GM12864 (cell line): ENCODE results near the gene POLN.

ENCODE experiments used
- DNase-seq: peaks from one replicate; pipeline ENCODE4 v3.0.0-alpha.2; 2011; ENCODE audit warnings: low read depth
- H3K4me3 ChIP-seq: 2 replicates; pipeline ENCODE4 v1.5.1; 2011; ENCODE audit warnings: mild to moderate bottlenecking, low read depth, low read length, control low read depth
- CTCF ChIP-seq: IDR thresholded peaks from 2 replicates; pipeline ENCODE4 v1.5.1; 2011; ENCODE audit warnings: low read depth, mild to moderate bottlenecking, moderate library complexity, low read length, control low read depth, inconsistent platforms; ENCODE audit errors: missing control alignments

POLN gene

GRCh38 chr4:2084316-2084715, 157.6 kb downstream of the POLN start:
- TF ChIP-seq CTCF = no peak
- no peak for DNase-seq
- H3K4me3 ChIP-seq = no peak overlapping the region

DNA sequence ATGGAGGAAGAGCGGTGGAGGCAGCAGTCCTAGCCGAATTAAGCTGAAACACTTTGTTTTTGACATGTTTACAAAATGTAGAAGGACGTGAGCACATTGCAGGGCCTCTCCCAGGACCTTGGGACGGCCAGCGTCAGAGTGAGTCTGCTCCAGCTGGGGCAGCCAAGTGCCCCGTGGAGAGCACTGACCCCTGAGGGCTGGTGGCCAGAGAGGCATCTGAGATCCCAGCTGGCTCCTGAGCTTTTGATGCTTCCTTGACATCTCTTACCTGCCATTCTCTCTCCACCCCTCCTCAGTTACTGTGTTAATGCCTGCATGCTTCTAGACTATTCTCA, 158.1 kb downstream of the POLN start:
- no peak for TF ChIP-seq CTCF
- no peak for DNase-seq
- H3K4me3 ChIP-seq = no peak overlapping the region

- no peak overlapping the region for H3K4me3 ChIP-seq
- DNase-seq = no peak
- TF ChIP-seq CTCF = no peak
Measured at GRCh38 chr4:2083116-2083825, 158.7 kb downstream of the POLN start.

GRCh38 chr4:2082627-2083026, 159.3 kb downstream of the POLN start:
- no peak overlapping the region for H3K4me3 ChIP-seq
- no peak for DNase-seq
- no peak for TF ChIP-seq CTCF

DNA sequence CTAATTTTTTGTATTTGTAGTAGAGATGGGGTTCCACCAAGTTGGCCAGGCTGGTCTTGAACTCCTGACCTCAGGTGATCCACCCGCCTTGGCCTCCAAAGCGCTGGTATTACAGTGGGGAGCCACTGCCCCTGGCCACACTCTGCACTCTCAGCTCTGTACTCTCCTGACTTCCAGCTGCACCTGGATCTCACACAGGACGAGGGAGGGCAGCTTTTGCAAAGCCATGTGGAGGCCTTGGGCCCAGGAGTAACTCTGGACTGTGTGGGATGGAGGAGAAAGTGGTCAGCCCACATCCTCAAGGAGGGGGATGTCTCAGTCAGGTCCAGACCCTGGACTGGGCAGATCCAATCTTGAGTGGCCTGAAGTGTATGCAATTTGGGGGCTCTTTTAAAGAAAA, 159.8 kb downstream of the POLN start:
- no peak for DNase-seq
- no peak overlapping the region for H3K4me3 ChIP-seq
- no peak for TF ChIP-seq CTCF

DNA sequence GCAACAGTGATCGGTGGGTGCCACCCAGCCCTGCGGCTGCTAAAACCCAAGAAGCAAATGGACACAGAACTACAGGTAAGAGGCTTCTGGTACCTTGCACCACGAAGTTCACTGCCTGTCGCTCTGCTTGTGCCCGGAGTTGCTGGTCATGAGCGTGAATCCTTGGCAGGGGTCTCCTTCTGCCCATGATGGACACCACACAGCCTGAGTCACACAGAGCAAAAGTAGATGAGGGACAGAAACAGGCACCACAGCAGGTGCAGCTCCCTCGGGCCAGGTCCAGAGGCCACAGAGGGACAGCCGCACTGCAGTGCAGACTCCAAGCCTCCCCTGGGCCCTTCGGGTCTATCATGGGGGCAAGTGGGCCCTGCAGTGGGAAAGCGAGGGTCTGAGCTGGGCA, 160.4 kb downstream of the POLN start:
- DNase-seq = no peak
- TF ChIP-seq CTCF = no peak

More for the DNA sequence above, 160.4 kb downstream of the POLN start:
- no peak overlapping the region for H3K4me3 ChIP-seq
